Measurements from ENCODE around the gene STOML1. TPM values are rescaled to one million over a fixed set of nuclear protein-coding genes. Genes with fewer than 3 reads are reported as not detected.
A peak's percentile ranks its signal among the peaks of the same experiment; 100 is the strongest.
"Not testable (repeated sequence)": the region's sequence is repeated elsewhere in the genome, so short reads cannot be mapped to it uniquely, and the experiment has no call there.

Gene STOML1
- total and polyA plus RNA-seq, 2 experiments from 2014 or later, result 27.2 to 27.8 TPM

DNA sequence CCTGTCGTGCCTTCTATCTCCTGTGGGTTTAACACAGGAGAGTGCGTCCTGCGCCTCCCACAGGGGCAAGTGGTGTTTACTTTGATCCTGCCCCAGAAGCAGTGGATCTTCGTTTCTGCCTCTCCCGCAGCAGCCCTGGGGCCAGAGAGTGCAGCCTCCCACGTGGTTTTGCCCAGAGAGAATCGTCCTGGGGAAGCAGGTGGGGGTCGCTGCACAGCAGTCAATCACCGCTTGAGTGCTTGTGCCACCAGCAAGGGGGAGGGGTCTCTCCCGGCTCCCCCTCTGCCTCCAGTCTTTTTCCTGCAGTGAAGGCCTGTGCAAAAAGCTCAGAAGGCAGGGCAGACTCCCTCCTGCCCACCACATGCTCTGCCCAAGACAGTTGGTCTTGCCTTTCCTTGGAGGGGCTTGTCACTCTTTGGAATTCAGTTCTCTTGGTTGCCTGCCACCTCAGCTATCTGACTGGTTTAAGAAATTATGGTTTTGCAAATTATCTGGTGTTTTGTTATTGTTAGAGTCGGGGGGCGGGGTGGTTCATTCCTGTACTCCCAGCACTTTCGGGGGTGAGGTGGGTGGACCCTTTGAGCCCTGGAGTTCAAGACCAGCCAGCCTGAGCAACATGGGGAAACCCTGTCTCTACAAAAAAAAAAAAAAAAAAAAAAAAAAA is 26.9 kb downstream of the STOML1 start:
- peaks cover 35% of the 10 kb centered on the region for H3K4me1 ChIP-seq (ENCODE audit: insufficient read depth)
- in situ Hi-C loops (cut with MboI), result no loop called here
- no peaks in the 10 kb centered on the region for H3K9me3 ChIP-seq (ENCODE audit: low read depth)
- 41 to 42% methylated on average over 13 of the region's 13 CpGs for WGBS, 2 experiments (ENCODE audit: low coverage in 1 of 2, low lambda C conversion rate in 2 of 2, missing lambda C conversion rate in 2 of 2)
- H3K36me3 ChIP-seq (ENCODE audit: low read depth), result no peaks in the 10 kb centered on the region
- peak overlapping the region; percentile 48 for H3K4me2 ChIP-seq (ENCODE audit: unreplicated experiment)
- peak overlapping the region; percentile 66; the same call in 1 of the 2 replicates for H2AFZ ChIP-seq
- H3K9ac ChIP-seq, result no peak overlapping the region
- TF ChIP-seq EZH2phosphoT487 (IDR thresholded peaks at IDR 0.05; ENCODE audit: insufficient read depth, low read depth) (no peak), EZH2 (IDR thresholded peaks at IDR 0.05; ENCODE audit: insufficient read depth, poor library complexity, severe bottlenecking) (no peak)
- DNase-seq, result peak; percentile 27
- no peaks in the 10 kb centered on the region for H3K9me2 ChIP-seq (ENCODE audit: insufficient read depth)
- peaks cover 17% of the 10 kb centered on the region; the same call in 1 of the 2 replicates for H3F3A ChIP-seq (ENCODE audit: insufficient read depth)
- no peak overlapping the region for H3K4me3 ChIP-seq
- no peaks in the 10 kb centered on the region for H3K79me2 ChIP-seq (ENCODE audit: insufficient read depth)
- H3K27me3 ChIP-seq (replicated peaks; ENCODE audit: insufficient read depth), result no peaks in the 10 kb centered on the region
- H4K20me1 ChIP-seq (ENCODE audit: insufficient read depth), result no peaks in the 10 kb centered on the region
- peak overlapping the region; percentile 25 for H3K27ac ChIP-seq

DNA sequence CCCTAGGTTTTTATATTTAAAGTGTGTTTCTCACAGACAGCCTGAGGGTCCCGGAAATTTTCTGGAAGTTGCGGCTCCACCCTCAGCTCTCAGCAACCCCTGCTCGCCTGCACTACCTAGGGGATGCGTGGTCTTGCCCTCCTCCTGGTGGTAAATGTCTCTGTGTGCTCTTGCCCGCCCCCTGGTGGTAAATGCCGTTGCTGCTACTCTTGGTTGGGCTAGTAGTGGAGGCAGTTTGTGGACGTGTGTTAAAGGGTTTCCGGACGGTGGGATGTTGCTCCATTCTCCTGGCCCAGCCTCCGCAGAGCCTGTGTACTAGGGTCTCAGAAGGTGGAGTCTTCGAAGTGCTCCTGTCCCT is 27.4 kb downstream of the STOML1 start:
- no peak overlapping the region for H3K4me3 ChIP-seq
- H3K9ac ChIP-seq, result no peak overlapping the region
- H3K9me3 ChIP-seq (ENCODE audit: low read depth), result no peaks in the 10 kb centered on the region
- H3K9me2 ChIP-seq (ENCODE audit: insufficient read depth), result no peaks in the 10 kb centered on the region
- no peaks in the 10 kb centered on the region for H3K79me2 ChIP-seq (ENCODE audit: insufficient read depth)
- peak overlapping the region; percentile 24 for H3K4me2 ChIP-seq (ENCODE audit: unreplicated experiment)
- in situ Hi-C loops (cut with MboI), result no loop called here
- H3K27ac ChIP-seq, result no peak overlapping the region
- no peak for TF ChIP-seq EZH2 (IDR thresholded peaks at IDR 0.05; ENCODE audit: insufficient read depth, poor library complexity, severe bottlenecking)
- no peak for TF ChIP-seq EZH2phosphoT487 (IDR thresholded peaks at IDR 0.05; ENCODE audit: insufficient read depth, low read depth)
- peaks cover 17% of the 10 kb centered on the region; the same call in 1 of the 2 replicates for H3F3A ChIP-seq (ENCODE audit: insufficient read depth)
- no peaks in the 10 kb centered on the region for H4K20me1 ChIP-seq (ENCODE audit: insufficient read depth)
- H2AFZ ChIP-seq, result peak overlapping the region; percentile 66; the same call in 1 of the 2 replicates
- H3K27me3 ChIP-seq (replicated peaks; ENCODE audit: insufficient read depth), result no peaks in the 10 kb centered on the region
- peak; percentile 77 for DNase-seq
- WGBS, 2 experiments (ENCODE audit: low coverage in 1 of 2, low lambda C conversion rate in 2 of 2, missing lambda C conversion rate in 2 of 2), result 7 to 12% methylated on average over 11 of the region's 11 CpGs
- no peaks in the 10 kb centered on the region for H3K36me3 ChIP-seq (ENCODE audit: low read depth)
- H3K4me1 ChIP-seq (ENCODE audit: insufficient read depth), result peaks cover 35% of the 10 kb centered on the region

DNA sequence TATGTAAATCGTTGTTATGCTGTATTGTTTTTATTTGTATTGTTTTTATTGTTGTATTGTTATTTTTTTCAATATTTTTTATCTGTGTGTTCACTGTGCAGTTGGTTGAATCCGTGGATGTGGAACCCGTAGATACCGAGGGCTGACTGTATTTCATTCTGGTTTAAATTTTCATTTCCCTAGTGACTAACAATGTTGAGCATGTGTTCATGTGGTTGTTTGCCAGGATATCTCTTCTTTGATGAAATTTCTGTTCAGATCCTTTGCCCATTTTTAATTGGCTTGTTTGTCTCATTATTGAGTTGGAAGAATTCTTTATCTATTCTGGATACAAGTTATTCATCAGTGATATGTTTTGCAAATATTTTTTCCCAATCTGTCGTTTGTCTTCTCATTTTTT is 29.7 kb downstream of the STOML1 start:
- Histone ChIP-seq H3K36me3 (ENCODE audit: low read depth) (no peaks in the 10 kb centered on the region), H3K9me3 (ENCODE audit: low read depth) (no peaks in the 10 kb centered on the region), H4K20me1 (ENCODE audit: insufficient read depth) (no peaks in the 10 kb centered on the region), H3K27me3 (replicated peaks; ENCODE audit: insufficient read depth) (no peaks in the 10 kb centered on the region), H2AFZ (no peak overlapping the region), H3K9ac (no peak overlapping the region), H3K27ac (no peak overlapping the region), H3F3A (ENCODE audit: insufficient read depth) (peaks cover 35% of the 10 kb centered on the region), H3K4me1 (ENCODE audit: insufficient read depth) (peaks cover 51% of the 10 kb centered on the region), H3K4me2 (ENCODE audit: unreplicated experiment) (no peak overlapping the region), H3K9me2 (ENCODE audit: insufficient read depth) (no peaks in the 10 kb centered on the region), H3K79me2 (ENCODE audit: insufficient read depth) (no peaks in the 10 kb centered on the region), H3K4me3 (no peak overlapping the region)
- WGBS, 2 experiments (ENCODE audit: low coverage in 1 of 2, low lambda C conversion rate in 2 of 2, missing lambda C conversion rate in 2 of 2), result 34 to 39% methylated on average over 5 of the region's 5 CpGs
- DNase-seq, result peak; percentile 60
- TF ChIP-seq EZH2 (IDR thresholded peaks at IDR 0.05; ENCODE audit: insufficient read depth, poor library complexity, severe bottlenecking) (no peak), EZH2phosphoT487 (IDR thresholded peaks at IDR 0.05; ENCODE audit: insufficient read depth, low read depth) (no peak)
- in situ Hi-C loops (cut with MboI), result no loop called here

DNA sequence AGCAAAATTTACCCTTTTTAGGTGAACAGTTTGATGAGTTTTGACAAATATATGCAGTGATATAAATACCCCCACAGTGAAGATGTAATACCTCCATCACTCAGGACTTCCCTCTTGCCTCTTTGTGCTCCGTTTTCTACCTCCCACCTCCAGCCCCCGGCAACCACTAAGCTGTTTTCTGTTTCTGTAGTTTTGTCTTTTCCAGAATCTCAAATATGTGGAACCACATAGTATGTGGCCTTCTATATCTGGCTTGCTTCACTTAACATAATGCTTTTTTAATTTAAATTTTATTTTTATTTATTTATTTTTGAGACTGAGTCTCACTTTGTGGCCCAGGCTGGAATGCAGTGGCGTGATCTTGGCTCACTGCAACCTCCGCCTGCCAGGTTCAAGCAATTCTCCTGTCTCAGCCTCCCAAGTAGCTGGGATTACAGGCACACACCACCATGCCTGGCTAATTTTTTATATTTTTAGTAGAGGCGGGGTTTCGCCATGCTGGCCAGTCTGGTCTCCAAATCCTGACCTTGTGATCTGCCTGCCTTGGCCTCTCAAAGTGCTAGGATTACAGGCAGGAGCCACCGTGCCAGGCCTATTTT is 31.5 kb downstream of the STOML1 start:
- 97 to 98% methylated on average over 7 of the region's 7 CpGs for WGBS, 2 experiments (ENCODE audit: low coverage in 1 of 2, low lambda C conversion rate in 2 of 2, missing lambda C conversion rate in 2 of 2)

More for the DNA sequence above, 31.5 kb downstream of the STOML1 start:
- H4K20me1 ChIP-seq (ENCODE audit: insufficient read depth); H3K27ac ChIP-seq; DNase-seq; H3K9ac ChIP-seq; in situ Hi-C loops (cut with MboI); H2AFZ ChIP-seq; H3K79me2 ChIP-seq (ENCODE audit: insufficient read depth); H3K9me3 ChIP-seq (ENCODE audit: low read depth); H3K4me2 ChIP-seq (ENCODE audit: unreplicated experiment); H3K27me3 ChIP-seq (replicated peaks; ENCODE audit: insufficient read depth); H3K9me2 ChIP-seq (ENCODE audit: insufficient read depth); H3K4me3 ChIP-seq; H3K36me3 ChIP-seq (ENCODE audit: low read depth): not testable (repeated sequence)
- H3F3A ChIP-seq (ENCODE audit: insufficient read depth), result peaks cover 37% of the 10 kb centered on the region
- peaks cover 56% of the 10 kb centered on the region for H3K4me1 ChIP-seq (ENCODE audit: insufficient read depth)

Measured in GM23248 (cell line).